HCT116 (cell line): ENCODE results near the gene PRICKLE2. TPM values are rescaled to one million over a fixed set of nuclear protein-coding genes. Genes with fewer than 3 reads are reported as not detected.

ENCODE experiments used
- ATAC-seq: fragments of 200-7000 bp; cut with Tn5 transposase; 2 replicates; pipeline ENCODE4 v1.9.1; 2020; ENCODE audit warnings: mild to moderate bottlenecking, moderate library complexity
- BruUV-seq: library from RNA; stranded (reverse); fragments of 400-500 nt; replicated peaks from 2 replicates; lab custom pipeline; 2021; lab: Mats Ljungman, UMichigan
- CTCF ChIA-PET: fragments of 300-600 bp; sonication (Branson Sonifier 250); formaldehyde crosslinking; loops from one replicate; lab custom pipeline; 2021; ENCODE audit warnings: antibody characterized with exemption; lab: Charles Lee
- POLR2A ChIA-PET: fragments of 300-600, 350-600 bp; sonication (Branson Sonifier 250); formaldehyde crosslinking; loops from one replicate; lab custom pipeline; 2021; ENCODE audit warnings: antibody characterized with exemption; lab: Charles Lee
- RAD21 ChIA-PET, 2 experiments: fragments of 300-600 bp; sonication (Branson Sonifier 250); formaldehyde crosslinking; loops; one replicate each; lab custom pipeline; 2023; ENCODE audit warnings: low total read pairs in 2 of 2; ENCODE audit not compliant: uncharacterized antibody in 2 of 2, unreplicated experiment in 2 of 2, low non-redundant PET in 1 of 2; lab: Charles Lee
- DNase-seq: peaks from one replicate; pipeline ENCODE4 v3.0.0-alpha.2; 2010; ENCODE audit warnings: low read depth, low spot score
- H2AFZ ChIP-seq: fragments of 200-600 bp; shearing (Covaris generic), sonication (generic); 2 replicates; pipeline ENCODE4 v1.6.1; 2017; ENCODE audit warnings: low read depth, mixed run types, mixed read lengths, antibody characterized with exemption, low read length; ENCODE audit not compliant: poor library complexity, severe bottlenecking
- H3K27ac ChIP-seq: 2 replicates; pipeline ENCODE4 v1.5.1; 2012; ENCODE audit warnings: low read depth, low read length
- H3K27me3 ChIP-seq: fragments of 200-600 bp; sonication (generic); 2 replicates; pipeline ENCODE4 v1.6.1; 2016; ENCODE audit warnings: mixed run types, low read length, mixed read lengths; ENCODE audit not compliant: insufficient read depth
- H3K36me3 ChIP-seq, 2 experiments: fragments of 200-500 bp in 1 of 2; fragments of 200-600 bp in 1 of 2; sonication (Bioruptor generic) in 1 of 2; sonication (generic) in 1 of 2; 2 replicates each; pipeline versions ENCODE4 v1.5.1 to v1.6.1; 2014 to 2016; ENCODE audit warnings: low read length in 2 of 2, inconsistent platforms in 1 of 2, mixed read lengths in 1 of 2, mixed run types in 1 of 2; ENCODE audit not compliant: insufficient read depth in 2 of 2, control insufficient read depth in 1 of 2
- H3K4me1 ChIP-seq, 2 experiments: fragments of 200-600 bp in 1 of 2; sonication (generic) in 1 of 2; 2 replicates each; pipeline versions ENCODE4 v1.5.1 to v1.6.1; 2012 to 2017; ENCODE audit warnings: low read length in 2 of 2, inconsistent platforms in 1 of 2, mild to moderate bottlenecking in 1 of 2, mixed read lengths in 1 of 2, mixed run types in 1 of 2, moderate library complexity in 1 of 2; ENCODE audit not compliant: insufficient read depth in 2 of 2, control insufficient read depth in 1 of 2
- H3K4me2 ChIP-seq: fragments of 200-600 bp; sonication (generic); 2 replicates; pipeline ENCODE4 v1.6.1; 2017; ENCODE audit warnings: mixed run types, low read length, mixed read lengths
- H3K4me3 ChIP-seq, 2 experiments: fragments of 200-600 bp in 1 of 2; sonication (generic) in 1 of 2; replicated peaks in 1 of 2; 2 replicates each; pipeline ENCODE4 v1.5.1; 2011 to 2016; ENCODE audit warnings: low read length in 2 of 2, control low read depth in 1 of 2, low read depth in 1 of 2, mild to moderate bottlenecking in 1 of 2, mixed read lengths in 1 of 2, mixed run types in 1 of 2
- H3K79me2 ChIP-seq: fragments of 200-600 bp; sonication (generic); 2 replicates; pipeline ENCODE4 v1.6.1; 2017; ENCODE audit warnings: mild to moderate bottlenecking, mixed run types, low read length, moderate library complexity, mixed read lengths; ENCODE audit not compliant: insufficient read depth
- H3K9ac ChIP-seq: fragments of 200-600 bp; sonication (generic); 2 replicates; pipeline ENCODE4 v1.6.1; 2016; ENCODE audit warnings: low read length, mixed read lengths
- H3K9me2 ChIP-seq: fragments of 200-600 bp; sonication (generic), shearing (Covaris generic); 2 replicates; pipeline ENCODE4 v1.6.1; 2017; ENCODE audit warnings: mixed run types, mild to moderate bottlenecking, moderate library complexity; ENCODE audit not compliant: insufficient read depth
- H3K9me3 ChIP-seq, 2 experiments: fragments of 200-500 bp in 1 of 2; fragments of 200-600 bp in 1 of 2; sonication (Bioruptor generic) in 1 of 2; sonication (generic) in 1 of 2; 2 replicates each; pipeline ENCODE4 v1.6.1; 2014 to 2017; ENCODE audit warnings: low read length in 2 of 2, mixed read lengths in 2 of 2, inconsistent platforms in 1 of 2, low read depth in 1 of 2, mild to moderate bottlenecking in 1 of 2, mixed run types in 1 of 2, moderate library complexity in 1 of 2; ENCODE audit not compliant: control insufficient read depth in 1 of 2, insufficient read depth in 1 of 2
- H4K20me1 ChIP-seq: fragments of 200-600 bp; sonication (generic), shearing (Covaris generic); 2 replicates; pipeline ENCODE4 v1.6.1; 2017; ENCODE audit warnings: mixed run types, mild to moderate bottlenecking, moderate library complexity; ENCODE audit not compliant: insufficient read depth
- ATF3 ChIP-seq: IDR thresholded peaks from 2 replicates; pipeline ENCODE4 v1.6.1; 2012
- CBX3 ChIP-seq: IDR thresholded peaks from 2 replicates; pipeline ENCODE4 v1.6.1; 2012; ENCODE audit warnings: low read depth
- CEBPB ChIP-seq: IDR thresholded peaks from 2 replicates; pipeline ENCODE4 v1.6.1; 2012; ENCODE audit warnings: low read depth
- EGR1 ChIP-seq: IDR thresholded peaks from 2 replicates; pipeline ENCODE4 v1.6.1; 2012; ENCODE audit warnings: low read depth
- ELF1 ChIP-seq: IDR thresholded peaks from 2 replicates; pipeline ENCODE4 v1.6.1; 2012; ENCODE audit warnings: low read depth, borderline replicate concordance
- EZH2 ChIP-seq: fragments of 200-600 bp; sonication (generic); IDR thresholded peaks from 2 replicates; pipeline ENCODE4 v1.6.1; 2017; ENCODE audit warnings: antibody characterized with exemption, mixed run types
- EZH2phosphoT487 ChIP-seq: fragments of 200-600 bp; IDR thresholded peaks from 2 replicates; pipeline ENCODE4 v1.6.1; 2018; ENCODE audit warnings: antibody characterized with exemption, borderline replicate concordance
- FOSL1 ChIP-seq: IDR thresholded peaks from 2 replicates; pipeline ENCODE4 v1.6.1; 2012; ENCODE audit warnings: low read depth
- POLR2A ChIP-seq: IDR thresholded peaks from 2 replicates; pipeline ENCODE4 v1.7.0; 2011; ENCODE audit warnings: borderline replicate concordance; ENCODE audit not compliant: insufficient read depth, insufficient read length; ENCODE audit errors: extremely low read depth
- POLR2AphosphoS5 ChIP-seq: IDR thresholded peaks from 2 replicates; pipeline ENCODE4 v1.6.1; 2011; ENCODE audit warnings: mild to moderate bottlenecking, low read depth, low read length, moderate library complexity
- RAD21 ChIP-seq: IDR thresholded peaks from 2 replicates; pipeline ENCODE4 v1.6.1; 2012; ENCODE audit warnings: low read depth, mild to moderate bottlenecking
- SP1 ChIP-seq: IDR thresholded peaks from 2 replicates; pipeline ENCODE4 v1.6.1; 2012; ENCODE audit warnings: low read depth
- SRF ChIP-seq: IDR thresholded peaks from 2 replicates; pipeline ENCODE4 v1.6.1; 2012; ENCODE audit warnings: low read depth
- TCF7L2 ChIP-seq: IDR thresholded peaks from 2 replicates; pipeline ENCODE4 v1.7.0; 2011; ENCODE audit warnings: borderline replicate concordance, inconsistent platforms; ENCODE audit not compliant: insufficient read depth, insufficient read length; ENCODE audit errors: extremely low read depth
- YY1 ChIP-seq: IDR thresholded peaks from 2 replicates; pipeline ENCODE4 v1.6.1; 2011; ENCODE audit warnings: low read length, low read depth, moderate library complexity, mild to moderate bottlenecking; ENCODE audit not compliant: insufficient replicate concordance; ENCODE audit errors: extremely low read depth
- ZBTB33 ChIP-seq: IDR thresholded peaks from 2 replicates; pipeline ENCODE4 v1.6.1; 2011; ENCODE audit warnings: mild to moderate bottlenecking, low read length, moderate library complexity; ENCODE audit not compliant: insufficient replicate concordance; ENCODE audit errors: extremely low read depth
- ZNF274 ChIP-seq: fragments of 200-500 bp; sonication (Bioruptor generic); IDR thresholded peaks from 2 replicates; pipeline ENCODE4 v1.6.1; 2014; ENCODE audit warnings: mild to moderate bottlenecking, low read depth, low read length, inconsistent platforms
- intact Hi-C: fragments of 100-400 bp; cut with micrococcal nuclease; formaldehyde crosslinking; loops from 2 replicates; pipeline ENCODE4 v1.10.0; 2022
- total RNA-seq: library from RNA; stranded (reverse); gene quantifications from one replicate; pipeline ENCODE4 v1.2.1, GENCODE V29; 2021; ENCODE audit not compliant: unreplicated experiment
- TF ChIP-seq, protein P1 (sequence below): IDR thresholded peaks from 2 replicates; pipeline ENCODE4 v1.6.1; 2012
- TF ChIP-seq, protein P2 (sequence below), 3 experiments: fragments of 200-600 bp in 1 of 3; sonication (generic) in 1 of 3; IDR thresholded peaks in 2 of 3; conservative IDR thresholded peaks in 1 of 3; 2 replicates each; pipeline ENCODE4 v1.5.1; 2012 to 2017; ENCODE audit warnings: low read depth in 2 of 3, low read length in 2 of 3, antibody characterized with exemption in 1 of 3, borderline replicate concordance in 1 of 3, control low read depth in 1 of 3, mild to moderate bottlenecking in 1 of 3, mixed read lengths in 1 of 3, mixed run types in 1 of 3, moderate library complexity in 1 of 3; ENCODE audit not compliant: insufficient read depth in 1 of 3
- TF ChIP-seq, protein P3 (sequence below): IDR thresholded peaks from 2 replicates; pipeline ENCODE4 v1.6.1; 2012; ENCODE audit warnings: low read depth

Gene PRICKLE2
- total RNA-seq, 1 experiment from 2014 or later = 0.05 TPM

DNA sequence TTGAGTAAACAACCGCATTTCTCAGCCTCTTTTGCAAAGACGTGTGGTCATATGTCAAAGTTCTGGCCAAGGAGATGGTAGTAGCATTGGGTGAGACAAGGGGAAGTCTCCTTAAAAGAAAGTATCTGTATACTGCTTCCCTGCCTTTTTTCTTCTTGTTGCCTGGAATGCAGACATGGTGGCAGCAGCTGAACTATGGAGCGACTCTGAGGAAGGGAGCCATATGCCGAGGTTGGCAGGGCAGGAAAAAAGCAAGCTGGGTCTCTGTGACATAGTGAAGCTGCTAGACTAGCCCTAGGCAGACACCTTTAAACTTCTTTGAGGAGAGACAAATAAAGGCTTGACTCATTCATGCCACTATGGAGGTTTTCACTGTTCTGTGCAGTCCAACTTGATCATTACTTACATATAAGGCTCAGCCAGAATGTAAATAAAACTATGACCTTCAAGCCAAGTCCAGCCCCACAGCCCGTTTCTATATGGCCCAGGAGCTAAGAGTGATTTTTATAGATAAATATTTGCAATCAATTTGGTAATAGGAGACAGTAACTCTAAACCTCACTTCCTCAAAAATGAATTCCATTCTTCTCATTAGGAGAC is 30.6 kb upstream of the PRICKLE2 start:
- ChIA-PET CTCF (no interaction called here), POLR2A (no interaction called here), RAD21 (no interaction called here)
- Histone ChIP-seq H3K4me1 (no peaks in the 10 kb centered on the region), H3K36me3 (no peaks in the 10 kb centered on the region), H3K79me2 (no peaks in the 10 kb centered on the region), H3K27ac (no peak overlapping the region), H3K9me2 (no peaks in the 10 kb centered on the region), H4K20me1 (no peaks in the 10 kb centered on the region), H3K4me2 (no peak overlapping the region), H3K27me3 (peaks cover 8% of the 10 kb centered on the region), H2AFZ (no peak overlapping the region), H3K9ac (no peak overlapping the region), H3K9me3 (no peaks in the 10 kb centered on the region), H3K4me3 (no peak overlapping the region)
- no peak for ATAC-seq
- intact Hi-C loops = no loop called here
- DNase-seq = no peak
- no TSS peak for BruUV-seq
- TF ChIP-seq EZH2 (no peak), YY1 (no peak), ZBTB33 (no peak), ATF3 (no peak), POLR2A (no peak), FOSL1 (no peak), EZH2phosphoT487 (no peak), EGR1 (no peak), TCF7L2 (no peak), RAD21 (no peak), ZNF274 (no peak), ELF1 (no peak), CEBPB (no peak), SP1 (no peak), POLR2AphosphoS5 (no peak), CBX3 (no peak), SRF (no peak)
- TF ChIP-seq, protein P1, sequence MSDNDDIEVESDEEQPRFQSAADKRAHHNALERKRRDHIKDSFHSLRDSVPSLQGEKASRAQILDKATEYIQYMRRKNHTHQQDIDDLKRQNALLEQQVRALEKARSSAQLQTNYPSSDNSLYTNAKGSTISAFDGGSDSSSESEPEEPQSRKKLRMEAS = no peak
- TF ChIP-seq, protein P2, sequence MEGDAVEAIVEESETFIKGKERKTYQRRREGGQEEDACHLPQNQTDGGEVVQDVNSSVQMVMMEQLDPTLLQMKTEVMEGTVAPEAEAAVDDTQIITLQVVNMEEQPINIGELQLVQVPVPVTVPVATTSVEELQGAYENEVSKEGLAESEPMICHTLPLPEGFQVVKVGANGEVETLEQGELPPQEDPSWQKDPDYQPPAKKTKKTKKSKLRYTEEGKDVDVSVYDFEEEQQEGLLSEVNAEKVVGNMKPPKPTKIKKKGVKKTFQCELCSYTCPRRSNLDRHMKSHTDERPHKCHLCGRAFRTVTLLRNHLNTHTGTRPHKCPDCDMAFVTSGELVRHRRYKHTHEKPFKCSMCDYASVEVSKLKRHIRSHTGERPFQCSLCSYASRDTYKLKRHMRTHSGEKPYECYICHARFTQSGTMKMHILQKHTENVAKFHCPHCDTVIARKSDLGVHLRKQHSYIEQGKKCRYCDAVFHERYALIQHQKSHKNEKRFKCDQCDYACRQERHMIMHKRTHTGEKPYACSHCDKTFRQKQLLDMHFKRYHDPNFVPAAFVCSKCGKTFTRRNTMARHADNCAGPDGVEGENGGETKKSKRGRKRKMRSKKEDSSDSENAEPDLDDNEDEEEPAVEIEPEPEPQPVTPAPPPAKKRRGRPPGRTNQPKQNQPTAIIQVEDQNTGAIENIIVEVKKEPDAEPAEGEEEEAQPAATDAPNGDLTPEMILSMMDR (IDR thresholded peaks at IDR 0.05 in 2 of 3, conservative IDR thresholded peaks at IDR 0.05 in 1 of 3; ENCODE audit: borderline replicate concordance in 1 of 3, insufficient read depth in 1 of 3, low read depth in 2 of 3, low read length in 2 of 3) = no peak
- TF ChIP-seq, protein P3, sequence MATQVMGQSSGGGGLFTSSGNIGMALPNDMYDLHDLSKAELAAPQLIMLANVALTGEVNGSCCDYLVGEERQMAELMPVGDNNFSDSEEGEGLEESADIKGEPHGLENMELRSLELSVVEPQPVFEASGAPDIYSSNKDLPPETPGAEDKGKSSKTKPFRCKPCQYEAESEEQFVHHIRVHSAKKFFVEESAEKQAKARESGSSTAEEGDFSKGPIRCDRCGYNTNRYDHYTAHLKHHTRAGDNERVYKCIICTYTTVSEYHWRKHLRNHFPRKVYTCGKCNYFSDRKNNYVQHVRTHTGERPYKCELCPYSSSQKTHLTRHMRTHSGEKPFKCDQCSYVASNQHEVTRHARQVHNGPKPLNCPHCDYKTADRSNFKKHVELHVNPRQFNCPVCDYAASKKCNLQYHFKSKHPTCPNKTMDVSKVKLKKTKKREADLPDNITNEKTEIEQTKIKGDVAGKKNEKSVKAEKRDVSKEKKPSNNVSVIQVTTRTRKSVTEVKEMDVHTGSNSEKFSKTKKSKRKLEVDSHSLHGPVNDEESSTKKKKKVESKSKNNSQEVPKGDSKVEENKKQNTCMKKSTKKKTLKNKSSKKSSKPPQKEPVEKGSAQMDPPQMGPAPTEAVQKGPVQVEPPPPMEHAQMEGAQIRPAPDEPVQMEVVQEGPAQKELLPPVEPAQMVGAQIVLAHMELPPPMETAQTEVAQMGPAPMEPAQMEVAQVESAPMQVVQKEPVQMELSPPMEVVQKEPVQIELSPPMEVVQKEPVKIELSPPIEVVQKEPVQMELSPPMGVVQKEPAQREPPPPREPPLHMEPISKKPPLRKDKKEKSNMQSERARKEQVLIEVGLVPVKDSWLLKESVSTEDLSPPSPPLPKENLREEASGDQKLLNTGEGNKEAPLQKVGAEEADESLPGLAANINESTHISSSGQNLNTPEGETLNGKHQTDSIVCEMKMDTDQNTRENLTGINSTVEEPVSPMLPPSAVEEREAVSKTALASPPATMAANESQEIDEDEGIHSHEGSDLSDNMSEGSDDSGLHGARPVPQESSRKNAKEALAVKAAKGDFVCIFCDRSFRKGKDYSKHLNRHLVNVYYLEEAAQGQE = no peak
